ENCODE measurements around the gene PDAP1. TPM values are rescaled to one million over a fixed set of nuclear protein-coding genes. Genes with fewer than 3 reads are reported as not detected.

Gene PDAP1
- total RNA-seq, 2 donors from 2014 or later, result 147 to 165 TPM

GRCh38 chr7:99449326-99449725, 40.9 kb upstream of the PDAP1 start:
- Mint-ChIP-seq H3K9me3 (no peaks in the 10 kb centered on the region), H3K4me1 (no peaks in the 10 kb centered on the region), H3K36me3 (ENCODE audit: low read depth) (peaks cover 77% of the 10 kb centered on the region), H3K4me3 (no peak overlapping the region), H3K27ac (no peak overlapping the region), H3K27me3 (ENCODE audit: insufficient read depth) (no peaks in the 10 kb centered on the region)
- no peak for DNase-seq
- H3K9me3 ChIP-seq (ENCODE audit: control insufficient read depth, low read length), result no peaks in the 10 kb centered on the region
- no peak overlapping the region for H3K4me3 ChIP-seq (ENCODE audit: low read length)
- H3K27ac ChIP-seq (ENCODE audit: low read depth, low read length), result no peak overlapping the region
- TF ChIP-seq CTCF (conservative IDR thresholded peaks at IDR 0.05), result no peak
- no peaks in the 10 kb centered on the region for H3K27me3 ChIP-seq (ENCODE audit: control insufficient read depth, insufficient read depth, low read length, poor library complexity, severe bottlenecking)
- H3K4me1 ChIP-seq (ENCODE audit: control insufficient read depth, insufficient read depth, low read length), result no peaks in the 10 kb centered on the region
- no peak overlapping the region for H3K9ac ChIP-seq (ENCODE audit: extremely low read depth, low read length, poor library complexity, severe bottlenecking)
- peaks cover 90% of the 10 kb centered on the region for H3K36me3 ChIP-seq (ENCODE audit: control insufficient read depth, insufficient read depth, low read length)
- 90 to 94% methylated on average over 5 of the region's 5 CpGs for WGBS, 2 experiments (ENCODE audit: insufficient coverage in 1 of 2, insufficient read length in 1 of 2)

GRCh38 chr7:99448855-99449254, 40.5 kb upstream of the PDAP1 start:
- H3K36me3 Mint-ChIP-seq (ENCODE audit: low read depth), result peaks cover 78% of the 10 kb centered on the region
- H3K36me3 ChIP-seq (ENCODE audit: control insufficient read depth, insufficient read depth, low read length), result peaks cover 89% of the 10 kb centered on the region
- H3K27ac Mint-ChIP-seq, result no peak overlapping the region

GRCh38 chr7:99447943-99448342, 39.5 kb upstream of the PDAP1 start:
- Histone ChIP-seq H3K9ac (ENCODE audit: extremely low read depth, low read length, poor library complexity, severe bottlenecking) (no peak overlapping the region), H3K36me3 (ENCODE audit: control insufficient read depth, insufficient read depth, low read length) (peaks cover 89% of the 10 kb centered on the region), H3K9me3 (ENCODE audit: control insufficient read depth, low read length) (no peaks in the 10 kb centered on the region), H3K4me1 (ENCODE audit: control insufficient read depth, insufficient read depth, low read length) (no peaks in the 10 kb centered on the region), H3K27me3 (ENCODE audit: control insufficient read depth, insufficient read depth, low read length, poor library complexity, severe bottlenecking) (no peaks in the 10 kb centered on the region), H3K27ac (ENCODE audit: low read depth, low read length) (no peak overlapping the region), H3K4me3 (ENCODE audit: low read length) (no peak overlapping the region)
- H3K36me3 Mint-ChIP-seq (ENCODE audit: low read depth), result peaks cover 78% of the 10 kb centered on the region
- H3K27me3 Mint-ChIP-seq (ENCODE audit: insufficient read depth), result no peaks in the 10 kb centered on the region
- WGBS, 2 experiments (ENCODE audit: insufficient coverage in 1 of 2, insufficient read length in 1 of 2), result 91 to 96% methylated on average over 9 to 10 of the region's 10 CpGs
- H3K4me3 Mint-ChIP-seq, result no peak overlapping the region
- peak; percentile 51 for TF ChIP-seq CTCF (conservative IDR thresholded peaks at IDR 0.05)
- peak; percentile 69 for DNase-seq
- no peaks in the 10 kb centered on the region for H3K9me3 Mint-ChIP-seq
- H3K4me1 Mint-ChIP-seq, result no peaks in the 10 kb centered on the region
- H3K27ac Mint-ChIP-seq, result no peak overlapping the region

More at GRCh38 chr7:99448855-99449254, 40.5 kb upstream of the PDAP1 start:
- no peaks in the 10 kb centered on the region for H3K9me3 ChIP-seq (ENCODE audit: control insufficient read depth, low read length)
- no peak for DNase-seq
- Mint-ChIP-seq H3K4me3 (no peak overlapping the region), H3K4me1 (no peaks in the 10 kb centered on the region), H3K9me3 (no peaks in the 10 kb centered on the region), H3K27me3 (ENCODE audit: insufficient read depth) (no peaks in the 10 kb centered on the region)
- no peaks in the 10 kb centered on the region for H3K4me1 ChIP-seq (ENCODE audit: control insufficient read depth, insufficient read depth, low read length)
- no peak for TF ChIP-seq CTCF (conservative IDR thresholded peaks at IDR 0.05)
- no peak overlapping the region for H3K4me3 ChIP-seq (ENCODE audit: low read length)
- WGBS, 2 experiments (ENCODE audit: insufficient coverage in 1 of 2, insufficient read length in 1 of 2), result 90 to 97% methylated on average over 9 to 10 of the region's 10 CpGs
- H3K27me3 ChIP-seq (ENCODE audit: control insufficient read depth, insufficient read depth, low read length, poor library complexity, severe bottlenecking), result no peaks in the 10 kb centered on the region
- H3K27ac ChIP-seq (ENCODE audit: low read depth, low read length), result no peak overlapping the region
- no peak overlapping the region for H3K9ac ChIP-seq (ENCODE audit: extremely low read depth, low read length, poor library complexity, severe bottlenecking)
